K562 (cell line): Measurements from ENCODE around the gene GUCY2C.

Experiments used
- CREBBP ChIP-seq: IDR thresholded peaks from one replicate; pipeline ENCODE4 v1.6.1; 2012; ENCODE audit warnings: low read depth, mild to moderate bottlenecking, control low read depth, inconsistent platforms, low read length
- GABPB1 ChIP-seq: sonication (generic); formaldehyde crosslinking; IDR thresholded peaks from 2 replicates; pipeline ENCODE4 v1.8.0; 2022; ENCODE audit warnings: mild to moderate bottlenecking, missing genetic modification reagents
- POLR3G ChIP-seq: IDR thresholded peaks from 2 replicates; pipeline ENCODE4 v1.6.1; 2011; ENCODE audit not compliant: insufficient read length, insufficient replicate concordance; ENCODE audit errors: extremely low read depth
- TF ChIP-seq, protein P1 (sequence below): fragments of 250-450 bp; sonication (Bioruptor Pico); IDR thresholded peaks from 2 replicates; pipeline ENCODE4 v1.4.0; 2020; ENCODE audit warnings: mild to moderate bottlenecking, moderate library complexity
- TF ChIP-seq, protein P2 (sequence below), 2 experiments: fragments of 450-650 bp in 1 of 2; sonication (generic) in 1 of 2; formaldehyde crosslinking in 1 of 2; IDR thresholded peaks in 1 of 2; conservative IDR thresholded peaks in 1 of 2; 2 replicates each; pipeline versions ENCODE4 v1.6.1 to v1.8.1; 2016 to 2023; ENCODE audit warnings: mild to moderate bottlenecking in 2 of 2, moderate library complexity in 2 of 2, inconsistent platforms in 1 of 2, missing genetic modification reagents in 1 of 2

- TF ChIP-seq CREBBP (no peak), POLR3G (no peak), GABPB1 (no peak)
- TF ChIP-seq, protein P1, sequence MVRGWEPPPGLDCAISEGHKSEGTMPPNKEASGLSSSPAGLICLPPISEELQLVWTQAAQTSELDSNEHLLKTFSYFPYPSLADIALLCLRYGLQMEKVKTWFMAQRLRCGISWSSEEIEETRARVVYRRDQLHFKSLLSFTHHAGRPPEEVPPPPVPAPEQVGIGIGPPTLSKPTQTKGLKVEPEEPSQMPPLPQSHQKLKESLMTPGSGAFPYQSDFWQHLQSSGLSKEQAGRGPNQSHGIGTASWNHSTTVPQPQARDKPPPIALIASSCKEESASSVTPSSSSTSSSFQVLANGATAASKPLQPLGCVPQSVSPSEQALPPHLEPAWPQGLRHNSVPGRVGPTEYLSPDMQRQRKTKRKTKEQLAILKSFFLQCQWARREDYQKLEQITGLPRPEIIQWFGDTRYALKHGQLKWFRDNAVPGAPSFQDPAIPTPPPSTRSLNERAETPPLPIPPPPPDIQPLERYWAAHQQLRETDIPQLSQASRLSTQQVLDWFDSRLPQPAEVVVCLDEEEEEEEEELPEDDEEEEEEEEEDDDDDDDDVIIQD (CRISPR knock-in tag), result no peak
- TF ChIP-seq, protein P2, sequence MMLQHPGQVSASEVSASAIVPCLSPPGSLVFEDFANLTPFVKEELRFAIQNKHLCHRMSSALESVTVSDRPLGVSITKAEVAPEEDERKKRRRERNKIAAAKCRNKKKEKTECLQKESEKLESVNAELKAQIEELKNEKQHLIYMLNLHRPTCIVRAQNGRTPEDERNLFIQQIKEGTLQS (IDR thresholded peaks at IDR 0.05), result no peak
- TF ChIP-seq, protein P2 (CRISPR knock-in tag; conservative IDR thresholded peaks at IDR 0.05), result no peak
These were observed 1.4 kb downstream of the GUCY2C start for GRCh38 chr12:14694970-14695369.
